Activated T-cell treated with anti-CD3 and anti-CD28 coated beads for 24 hours (primary cell): ENCODE results near the gene PLD4.
"Not testable (repeated sequence)": the region's sequence is repeated elsewhere in the genome, so short reads cannot be mapped to it uniquely, and the experiment has no call there.

Experiments
- DNase-seq: peaks from one replicate; pipeline ENCODE4 v3.0.0-alpha.2; 2020; ENCODE audit warnings: low read depth

The PLD4 gene

GRCh38 chr14:104885973-104886689, 38.5 kb upstream of the PLD4 start:
- no peak for DNase-seq

DNA sequence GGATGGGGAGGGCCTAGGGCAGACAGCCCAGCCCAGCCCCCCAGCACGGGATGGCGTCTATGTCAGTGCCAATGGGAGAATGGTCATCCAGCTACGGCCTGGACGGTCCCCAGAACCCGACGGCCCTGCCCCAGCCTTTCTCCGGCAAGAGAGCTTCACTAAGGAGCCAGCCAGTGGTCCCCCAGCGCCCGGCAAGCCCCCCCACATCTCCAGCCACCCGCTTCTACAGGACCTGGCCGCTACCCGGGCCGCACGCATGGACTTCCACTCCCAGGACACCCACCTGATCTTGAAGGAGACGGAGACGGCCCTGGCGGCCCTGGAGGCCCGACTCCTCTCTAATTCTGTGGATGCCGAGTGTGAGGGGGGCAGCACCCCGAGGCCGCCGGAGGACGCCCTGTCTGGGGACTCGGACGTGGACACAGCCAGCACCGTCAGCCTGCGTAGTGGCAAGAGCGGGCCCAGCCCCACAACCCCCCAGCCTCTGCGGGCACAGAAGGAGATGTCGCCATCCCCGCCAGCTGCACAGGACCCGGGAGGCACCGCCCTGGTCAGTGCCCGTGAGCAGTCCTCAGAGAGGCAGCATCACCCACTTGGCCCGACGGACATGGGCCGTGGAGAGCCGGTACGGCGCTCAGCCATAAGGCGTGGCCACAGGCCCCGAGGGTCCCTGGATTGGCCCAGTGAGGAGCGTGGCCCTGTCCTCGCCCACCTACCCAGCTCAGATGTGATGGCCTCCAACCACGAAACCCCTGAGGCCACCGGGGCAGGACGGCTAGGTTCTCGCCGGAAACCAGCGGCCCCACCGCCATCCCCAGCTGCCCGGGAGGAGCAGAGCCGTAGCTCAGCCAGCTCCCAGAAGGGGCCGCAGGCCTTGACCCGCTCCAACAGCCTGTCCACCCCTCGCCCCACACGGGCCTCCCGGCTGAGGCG, 37.7 kb upstream of the PLD4 start:
- DNase-seq: no peak

- DNase-seq: no peak
These were observed 36.8 kb upstream of the PLD4 start for GRCh38 chr14:104887623-104888488.

DNA sequence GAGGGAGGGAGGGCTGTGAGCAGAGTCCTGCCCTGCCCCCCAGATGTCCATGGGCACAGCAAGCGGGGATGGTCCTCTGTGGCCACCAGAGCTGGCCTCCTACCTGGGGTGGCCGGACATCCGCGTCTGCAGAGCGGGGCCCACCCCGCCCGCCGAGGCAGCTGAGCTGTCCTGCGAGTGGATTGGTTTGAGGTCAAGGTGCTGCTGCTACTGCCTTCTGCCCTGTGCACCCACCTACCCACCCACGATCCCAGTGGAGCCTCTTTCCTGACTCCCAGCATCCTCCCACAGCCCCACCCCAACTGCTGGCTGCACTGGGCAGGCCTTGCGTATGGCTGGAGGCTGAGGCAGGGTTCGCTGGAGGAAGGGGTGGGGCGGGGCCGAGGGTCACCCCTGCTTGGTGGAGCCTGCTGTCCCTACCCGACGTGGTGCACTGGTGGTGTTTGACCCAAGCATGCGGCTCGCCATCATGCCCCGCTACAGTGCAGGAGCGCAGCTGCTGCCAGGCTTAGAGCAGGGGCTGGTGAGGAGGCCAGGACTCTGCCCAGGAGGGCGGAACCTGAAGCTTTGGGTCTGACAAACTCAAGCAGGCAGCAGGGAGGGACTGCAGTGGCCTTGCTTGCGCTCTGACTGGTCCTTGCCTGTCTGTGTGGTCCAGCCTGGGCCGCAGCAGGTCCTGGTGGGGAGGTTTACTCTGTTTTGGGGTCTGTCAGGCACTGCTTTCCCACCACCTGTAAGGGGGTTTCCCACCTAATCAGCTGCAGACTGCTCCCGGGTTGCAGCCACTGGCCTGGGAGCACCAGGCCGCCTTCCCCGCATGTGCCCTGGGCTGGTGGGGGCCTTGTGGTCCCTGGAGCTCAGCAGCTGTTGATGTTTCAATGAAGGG, 35.9 kb upstream of the PLD4 start:
- no peak for DNase-seq

GRCh38 chr14:104889375-104889757, 35.3 kb upstream of the PLD4 start:
- DNase-seq: no peak

GRCh38 chr14:104890292-104890691, 34.4 kb upstream of the PLD4 start:
- DNase-seq: not testable (repeated sequence)

DNA sequence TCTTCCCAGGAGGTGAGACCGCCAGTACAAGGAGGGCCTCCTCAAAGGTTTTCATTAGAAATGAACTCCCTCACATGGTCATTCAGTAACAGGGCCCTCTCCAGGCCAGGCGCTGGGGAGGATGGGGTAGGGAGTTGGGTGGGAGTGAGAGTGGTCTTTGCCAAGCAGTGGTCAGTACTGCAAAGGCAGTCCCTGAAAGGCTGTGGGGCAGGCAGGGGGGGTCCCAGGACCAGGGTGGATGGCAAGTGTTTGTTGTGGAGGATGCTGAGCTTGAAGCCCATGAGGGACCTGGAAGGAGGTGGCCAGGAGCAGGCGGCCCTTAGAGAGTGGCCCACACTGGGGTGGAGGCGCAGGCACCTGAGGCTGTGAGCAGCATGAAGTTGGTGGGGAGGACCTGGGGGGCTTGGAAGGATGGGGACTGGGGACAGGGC, 33.5 kb upstream of the PLD4 start:
- no peak for DNase-seq

- DNase-seq: no peak
These were observed 32.8 kb upstream of the PLD4 start for GRCh38 chr14:104891664-104892530.

GRCh38 chr14:104892531-104893434, 31.9 kb upstream of the PLD4 start:
- DNase-seq: no peak

GRCh38 chr14:104893435-104894207, 31.1 kb upstream of the PLD4 start:
- no peak for DNase-seq

DNA sequence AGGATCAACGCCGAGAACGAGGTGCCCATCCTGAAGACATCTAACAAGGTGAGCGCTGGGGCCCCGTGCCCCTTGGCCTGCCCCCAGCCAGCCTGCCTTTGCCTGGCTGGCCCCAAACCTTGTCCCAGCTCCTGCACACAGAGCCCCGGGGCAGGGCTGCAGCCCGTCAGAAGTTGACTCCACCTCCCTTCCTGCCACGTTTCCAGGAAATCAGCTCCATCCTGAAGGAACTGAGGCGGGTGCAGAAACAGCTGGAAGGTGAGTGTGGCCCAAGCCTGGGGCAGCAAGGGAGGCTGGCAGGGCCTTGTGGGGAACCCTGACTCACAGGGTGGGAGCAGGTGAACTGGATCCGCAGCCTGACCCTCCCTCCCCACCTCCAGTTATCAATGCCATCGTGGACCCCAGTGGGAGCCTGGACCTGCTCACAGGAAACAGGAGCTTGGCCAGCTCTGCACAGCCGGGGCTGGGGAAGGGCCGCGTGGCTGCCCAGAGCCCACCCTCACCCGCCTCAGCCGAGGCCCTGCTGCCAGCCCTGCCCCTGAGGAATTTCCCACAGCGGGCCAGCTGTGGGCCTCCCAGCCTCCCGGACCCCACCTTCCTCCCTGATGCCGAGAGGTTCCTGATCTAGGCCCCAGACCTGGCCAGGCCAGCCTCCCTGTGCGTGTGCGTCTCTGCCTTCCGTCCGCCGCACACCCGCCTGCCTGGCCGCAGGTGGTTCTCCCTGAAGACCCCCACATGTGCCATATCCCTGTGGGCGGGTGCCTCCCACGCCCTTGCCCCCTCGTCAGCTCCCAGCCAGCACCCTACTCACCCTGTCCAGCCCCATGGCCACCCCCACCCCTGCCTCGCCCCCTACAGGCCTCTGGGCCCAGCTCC, 30.1 kb upstream of the PLD4 start:
- no peak for DNase-seq

DNA sequence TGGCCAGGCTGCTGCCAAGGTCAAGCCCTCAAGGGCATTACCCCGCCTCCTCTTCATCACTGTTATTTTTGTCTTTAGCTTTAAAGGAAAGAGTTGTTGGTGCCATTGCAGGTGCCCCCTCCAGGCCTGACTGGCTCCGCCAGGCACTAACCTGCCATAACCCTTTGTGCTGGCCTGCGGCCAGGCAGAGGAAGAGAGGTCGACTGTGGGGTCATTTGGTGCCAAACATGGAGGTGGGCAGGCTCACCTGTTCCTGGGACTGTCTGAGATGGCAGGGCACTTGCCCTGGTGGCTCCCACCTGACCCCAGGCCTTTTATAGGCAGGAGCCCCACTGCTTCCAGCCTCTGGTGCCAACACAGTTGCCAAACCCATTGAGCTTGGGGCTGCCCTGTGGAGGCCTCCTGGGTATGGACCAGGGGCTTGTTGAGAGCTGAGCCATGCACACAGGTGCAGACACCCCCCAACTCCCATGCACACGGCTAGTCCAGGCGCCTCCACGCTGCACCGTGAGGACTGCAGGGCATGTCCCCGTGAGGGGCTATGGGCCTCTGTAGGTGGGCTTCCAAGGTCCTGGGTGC, 29.4 kb upstream of the PLD4 start:
- DNase-seq: no peak

DNA sequence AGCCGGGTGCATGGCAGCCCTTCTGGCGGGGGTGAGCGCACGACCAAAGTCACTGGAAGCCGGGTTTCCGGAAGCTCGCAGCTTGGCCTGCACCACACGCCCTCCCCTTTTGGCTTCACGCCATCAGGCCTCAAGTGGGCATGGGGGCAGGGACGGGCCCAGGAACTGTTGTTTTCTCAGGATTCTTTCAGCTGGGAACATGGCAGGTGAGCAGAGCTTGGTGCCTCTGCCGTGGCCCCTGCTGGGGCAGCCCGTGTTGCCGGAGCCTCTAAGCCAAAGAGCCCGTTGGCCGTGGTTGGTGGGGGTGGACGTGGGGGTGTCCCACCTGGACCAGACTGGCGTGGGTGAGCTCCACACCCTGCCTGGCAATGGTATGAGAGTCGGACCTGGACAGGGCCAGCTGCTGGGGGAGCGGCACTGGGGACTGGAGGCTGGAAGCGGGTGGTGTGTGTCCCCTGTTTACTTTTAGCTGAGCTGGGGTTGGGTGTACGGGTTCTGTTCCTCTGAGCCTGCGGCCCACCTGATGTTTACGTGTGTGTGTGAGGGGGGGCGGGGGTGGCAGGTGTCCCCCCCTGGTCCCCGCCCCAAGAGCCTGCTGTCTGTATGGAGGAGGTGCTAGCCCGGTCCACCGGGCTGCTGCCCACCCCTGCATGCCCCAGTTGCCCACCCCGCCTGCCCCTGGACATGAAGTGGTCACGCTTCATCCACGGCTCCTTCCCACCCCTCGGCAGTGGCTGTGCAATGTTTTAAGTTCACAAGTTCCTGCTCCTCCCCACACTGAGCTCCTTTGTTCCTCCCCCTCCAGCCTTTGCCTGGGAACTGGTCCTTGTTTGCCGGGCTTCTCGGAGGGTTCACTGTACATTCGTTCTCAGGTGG, 28.7 kb upstream of the PLD4 start:
- DNase-seq: no peak

- DNase-seq: no peak
These were observed 27.1 kb upstream of the PLD4 start for GRCh38 chr14:104897330-104898194.

GRCh38 chr14:104898195-104898558, 26.5 kb upstream of the PLD4 start:
- no peak for DNase-seq
